GM10248 (cell line): Measurements from ENCODE around the gene JARID2.
A peak's percentile ranks its signal among the peaks of the same experiment; 100 is the strongest.

ENCODE experiments used
- CTCF ChIA-PET: fragments of 300-600 bp; sonication (Branson Sonifier 250); formaldehyde crosslinking; extraction: SDS; loops from one replicate; lab custom pipeline; 2021; ENCODE audit warnings: antibody characterized with exemption; lab: Yijun Ruan, JAX
- POLR2A ChIA-PET: fragments of 350-650 bp; sonication (Branson Sonifier 250); formaldehyde crosslinking; extraction: SDS; loops from one replicate; lab custom pipeline; 2020; ENCODE audit warnings: antibody characterized with exemption; lab: Yijun Ruan, JAX
- DNase-seq: peaks from one replicate; pipeline ENCODE4 v3.0.0; 2012; ENCODE audit errors: extremely low spot score
- CTCF ChIP-seq: IDR thresholded peaks from 2 replicates; pipeline ENCODE4 v1.5.1; 2012; ENCODE audit warnings: mild to moderate bottlenecking, low read depth; ENCODE audit errors: extremely low read depth, missing control alignments, control extremely low read depth

Gene JARID2

GRCh38 chr6:15356937-15357336, 111.1 kb downstream of the JARID2 start:
- no peak for DNase-seq
- POLR2A ChIA-PET = no interaction called here
- CTCF ChIA-PET = interaction anchor here (1.2 to 4.5 kb wide), 4 partner anchors 9 to 33 kb away, joined by 3 to 13 read pairs (median 4); no protein-coding TSS in a partner anchor
- no peak for TF ChIP-seq CTCF

GRCh38 chr6:15357782-15358181, 111.9 kb downstream of the JARID2 start:
- ChIA-PET CTCF (interaction anchor here (1.3 to 2.6 kb wide), 3 partner anchors 12 to 65 kb away, joined by 3 to 18 read pairs (median 4); no protein-coding TSS in a partner anchor), POLR2A (no interaction called here)
- DNase-seq = no peak
- TF ChIP-seq CTCF = no peak

- DNase-seq = no peak
- POLR2A ChIA-PET = no interaction called here
- no peak for TF ChIP-seq CTCF
- CTCF ChIA-PET = interaction anchor here (0.7 to 2.6 kb wide), 10 partner anchors 10 to 105 kb away, joined by 3 to 18 read pairs (median 4); no protein-coding TSS in a partner anchor
Measured at GRCh38 chr6:15358579-15359327, 112.9 kb downstream of the JARID2 start.

GRCh38 chr6:15359335-15359862, 113.5 kb downstream of the JARID2 start:
- no peak for TF ChIP-seq CTCF
- ChIA-PET POLR2A (no interaction called here), CTCF (interaction anchor here (0.9 to 2.6 kb wide), 6 partner anchors 11 to 105 kb away, joined by 3 to 18 read pairs (median 4); no protein-coding TSS in a partner anchor)
- peak; percentile 61 for DNase-seq

- ChIA-PET CTCF (interaction anchor here (0.9 to 2.6 kb wide), 2 partner anchors 15 to 264 kb away, joined by 3 to 18 read pairs; no protein-coding TSS in a partner anchor), POLR2A (no interaction called here)
- no peak for DNase-seq
- no peak for TF ChIP-seq CTCF
Measured at GRCh38 chr6:15360300-15360699, 114.4 kb downstream of the JARID2 start.

- DNase-seq = no peak
- TF ChIP-seq CTCF = no peak
- ChIA-PET CTCF (interaction anchor here (1.3 kb wide), 1 partner anchor 30 kb away, joined by 4 read pairs; no protein-coding TSS in a partner anchor), POLR2A (no interaction called here)
Measured at GRCh38 chr6:15361197-15361596, 115.3 kb downstream of the JARID2 start.
